IgD-negative memory B cell (primary cell): ENCODE data around the gene KRT80. TPM values are rescaled to one million over a fixed set of nuclear protein-coding genes. Genes with fewer than 3 reads are reported as not detected.

Source experiments
- H3K27ac Mint-ChIP-seq, 3 donors: one replicate each; pipeline ENCODE4 v1.8.0; 2020 to 2022; ENCODE audit warnings: mild to moderate bottlenecking in 3 of 3, mixed read lengths in 3 of 3, moderate library complexity in 1 of 3
- H3K27me3 Mint-ChIP-seq: one replicate; pipeline ENCODE4 v1.8.0; 2021; ENCODE audit warnings: mixed read lengths
- H3K36me3 Mint-ChIP-seq: one replicate; pipeline ENCODE4 v1.8.0; 2020; ENCODE audit warnings: mild to moderate bottlenecking, mixed read lengths
- H3K4me1 Mint-ChIP-seq, 3 donors: one replicate each; pipeline ENCODE4 v1.8.0; 2020 to 2022; ENCODE audit warnings: mixed read lengths in 3 of 3, mild to moderate bottlenecking in 1 of 3
- H3K4me3 Mint-ChIP-seq, 4 donors: one replicate each; pipeline ENCODE4 v1.8.0; 2020 to 2022; ENCODE audit warnings: mild to moderate bottlenecking in 4 of 4, mixed read lengths in 4 of 4, moderate library complexity in 3 of 4
- H3K9me3 Mint-ChIP-seq, 3 donors: one replicate each; pipeline ENCODE4 v1.8.0; 2020 to 2021; ENCODE audit warnings: mixed read lengths in 3 of 3, mild to moderate bottlenecking in 1 of 3
- polyA plus RNA-seq: library from polyadenylated mRNA; unstranded; fragments of 300-500 nt; fragmentation: Illumina TruSeq; gene quantifications from one replicate; pipeline ENCODE4 v1.2.3, GENCODE V29; 2021

The KRT80 gene
- polyA plus RNA-seq, 1 donor from 2014 or later = not detected

DNA sequence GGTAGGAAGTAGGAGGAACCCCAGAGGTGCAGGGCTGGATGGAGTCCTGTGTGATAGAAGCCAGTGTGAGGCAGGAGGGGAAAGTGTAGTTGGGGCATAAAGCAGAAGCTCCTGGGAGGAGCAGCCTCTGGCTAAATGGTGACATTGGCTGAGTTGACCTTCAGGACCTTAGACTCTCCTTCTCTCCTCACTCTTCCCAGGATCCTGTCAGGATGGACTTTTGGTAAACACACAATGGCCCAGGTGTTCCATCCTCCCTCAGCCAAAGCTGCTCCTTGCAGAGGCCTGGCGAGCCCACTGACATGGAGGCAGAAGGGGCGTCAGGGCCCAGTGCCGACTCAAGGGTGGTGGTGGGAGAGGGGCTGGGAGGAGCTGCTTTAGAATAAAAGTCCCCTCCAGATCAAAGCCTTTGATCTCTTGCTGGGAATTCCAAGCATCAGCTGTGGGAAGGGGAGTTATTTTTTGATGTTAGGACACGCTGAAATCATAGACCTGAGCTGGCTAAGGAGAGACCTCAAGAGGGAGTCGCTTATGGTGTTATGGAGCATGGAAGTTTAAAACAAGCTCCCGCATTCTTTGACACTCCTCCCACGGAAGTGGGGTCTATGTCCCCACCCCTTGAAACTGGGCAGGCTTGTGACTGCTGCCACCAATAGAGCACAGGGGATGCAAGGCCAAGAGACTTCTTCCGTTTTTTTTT lies 68.2 kb downstream of the KRT80 start:
- Mint-ChIP-seq H3K27me3 (peaks cover 17% of the 10 kb centered on the region), H3K4me1 (peaks cover 9 to 17% (median 10%) of the 10 kb centered on the region in 3 donors), H3K36me3 (no peaks in the 10 kb centered on the region), H3K4me3 (peak overlapping the region in 1 of 4 donors; percentile 22), H3K27ac (peak overlapping the region in 1 of 3 donors; percentile 57), H3K9me3 (no peaks in the 10 kb centered on the region)

DNA sequence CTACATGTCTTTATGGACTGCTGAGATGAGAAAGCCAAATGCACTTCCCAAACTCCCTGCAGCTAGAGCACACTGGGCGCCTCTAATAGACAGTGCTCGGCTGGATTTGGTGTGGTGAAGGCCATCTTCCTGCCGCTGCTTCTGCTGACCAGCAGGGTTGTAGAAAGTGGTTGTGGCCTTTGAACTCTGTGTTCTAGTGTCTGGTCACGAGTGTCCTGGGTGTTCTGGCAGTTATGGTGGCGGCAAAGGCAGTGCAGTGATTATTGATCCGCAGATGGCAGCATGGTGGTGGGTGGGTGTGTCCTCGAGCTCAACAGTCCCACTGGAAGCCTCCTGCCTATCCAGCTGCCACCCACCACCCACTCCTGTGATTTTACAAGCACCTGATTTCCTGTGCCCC lies 68.9 kb downstream of the KRT80 start:
- no peak overlapping the region for H3K4me3 Mint-ChIP-seq
- peaks cover 14% of the 10 kb centered on the region for H3K27me3 Mint-ChIP-seq
- no peaks in the 10 kb centered on the region for H3K9me3 Mint-ChIP-seq
- no peak overlapping the region for H3K27ac Mint-ChIP-seq
- H3K4me1 Mint-ChIP-seq = peaks cover 14 to 25% (median 17%) of the 10 kb centered on the region in 3 donors
- no peaks in the 10 kb centered on the region for H3K36me3 Mint-ChIP-seq

DNA sequence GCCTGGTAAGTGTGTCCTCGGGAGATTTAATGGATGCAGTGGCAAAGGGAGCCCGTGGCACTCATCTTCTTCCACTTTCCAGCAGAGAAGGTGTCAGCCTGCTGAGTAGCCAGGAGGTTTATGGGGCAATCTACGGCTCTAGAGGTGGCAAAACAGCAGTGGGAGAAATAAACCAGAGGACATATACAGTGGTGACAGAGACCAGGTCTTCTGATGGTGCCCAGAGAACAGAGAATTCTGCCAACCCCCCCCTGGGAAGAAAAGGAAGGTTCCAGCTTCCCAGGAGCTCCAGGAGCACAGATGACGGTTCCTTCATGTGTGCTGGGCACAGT lies 69.3 kb downstream of the KRT80 start:
- H3K4me3 Mint-ChIP-seq = no peak overlapping the region
- H3K4me1 Mint-ChIP-seq = peaks cover 14 to 29% (median 21%) of the 10 kb centered on the region in 3 donors
- H3K9me3 Mint-ChIP-seq = no peaks in the 10 kb centered on the region
- H3K27ac Mint-ChIP-seq = peak overlapping the region in 1 of 3 donors; percentile 74
- H3K27me3 Mint-ChIP-seq = peaks cover 14% of the 10 kb centered on the region
- no peaks in the 10 kb centered on the region for H3K36me3 Mint-ChIP-seq

DNA sequence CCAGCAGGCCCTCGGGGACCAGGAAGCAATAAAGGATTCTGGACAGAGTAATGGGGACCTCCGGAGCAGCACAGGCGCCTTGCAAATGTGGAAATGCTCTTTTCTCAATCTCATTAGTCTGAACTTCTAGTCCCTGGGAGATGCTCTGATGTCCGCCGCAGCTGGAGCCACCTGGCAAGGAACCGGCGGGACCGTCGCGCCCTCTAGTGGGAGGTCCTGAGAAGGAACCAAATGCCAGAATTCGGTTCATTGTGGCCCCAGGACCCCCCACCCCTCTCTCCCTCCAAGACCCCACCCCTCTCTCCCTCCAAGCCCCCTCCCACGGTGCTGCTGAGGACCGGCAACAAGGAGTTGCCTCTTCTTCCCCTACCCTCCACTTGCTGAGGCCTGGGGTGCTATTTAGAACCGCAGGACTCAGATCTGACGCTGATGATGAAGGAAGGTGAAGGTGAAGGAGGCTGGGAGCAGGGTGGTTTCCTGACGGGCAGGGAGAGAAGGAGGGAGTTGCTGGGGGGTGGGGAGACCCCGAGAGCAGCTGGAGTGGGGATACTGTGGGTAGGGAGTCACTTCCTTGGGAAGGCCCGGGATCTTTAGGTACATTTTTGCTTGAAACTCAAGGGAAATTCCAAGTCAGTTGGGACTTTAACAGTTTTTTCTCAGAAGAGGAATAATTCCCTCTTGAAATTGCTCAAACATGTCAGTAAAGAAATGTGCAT lies 69.8 kb downstream of the KRT80 start:
- peak overlapping the region in 2 of 4 donors; percentile 7 to 57 for H3K4me3 Mint-ChIP-seq
- peaks cover 13% of the 10 kb centered on the region for H3K27me3 Mint-ChIP-seq
- no peaks in the 10 kb centered on the region for H3K9me3 Mint-ChIP-seq
- peak overlapping the region; percentile 47 to 79 (median 74) for H3K27ac Mint-ChIP-seq
- peaks cover 14 to 30% (median 24%) of the 10 kb centered on the region in 3 donors for H3K4me1 Mint-ChIP-seq
- no peaks in the 10 kb centered on the region for H3K36me3 Mint-ChIP-seq

DNA sequence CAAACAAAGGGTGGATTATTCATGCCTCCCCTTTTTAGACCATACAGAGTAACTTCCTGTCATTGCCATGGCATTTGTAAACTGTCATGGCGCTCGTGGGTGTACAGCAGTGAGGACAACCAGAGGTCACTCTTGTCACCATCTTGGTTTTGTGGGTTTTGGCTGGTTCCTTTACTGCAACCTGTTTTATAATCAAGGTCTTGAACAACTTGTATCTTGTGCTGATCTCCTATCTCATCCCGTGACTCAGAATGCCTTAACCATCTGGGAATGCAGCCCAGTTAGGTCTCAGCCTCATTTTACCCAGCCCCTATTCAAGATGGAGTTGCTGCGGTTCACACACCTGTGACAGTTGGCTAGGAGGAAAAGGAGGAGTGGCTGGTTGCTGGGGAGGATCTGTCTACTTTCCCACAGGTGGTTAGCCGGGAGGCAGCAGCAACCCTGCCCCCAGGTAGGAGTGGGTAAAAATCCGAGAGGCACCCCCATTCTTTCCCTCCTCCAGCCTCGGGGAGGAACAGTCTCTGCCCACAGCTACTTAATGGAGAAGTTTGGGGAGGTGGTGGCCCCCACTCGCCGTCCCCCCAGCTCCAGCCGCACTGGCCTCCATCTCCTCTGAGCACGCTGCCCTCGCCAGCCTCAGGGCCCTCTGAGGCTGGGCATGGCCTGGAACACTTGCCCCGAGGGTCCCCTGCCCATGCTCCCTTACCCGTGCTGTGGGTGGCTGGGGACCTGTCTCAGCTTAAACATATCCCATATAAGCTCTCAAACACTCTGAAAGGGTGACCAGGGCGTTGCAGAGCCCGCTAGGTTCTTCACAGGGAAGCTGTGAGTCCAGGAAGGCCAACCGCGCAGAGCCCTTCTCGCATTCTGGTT lies 70.6 kb downstream of the KRT80 start:
- peaks cover 9% of the 10 kb centered on the region for H3K27me3 Mint-ChIP-seq
- H3K4me3 Mint-ChIP-seq = peak overlapping the region in 2 of 4 donors; percentile 7 to 57
- H3K4me1 Mint-ChIP-seq = peaks cover 20 to 37% (median 30%) of the 10 kb centered on the region in 3 donors
- H3K36me3 Mint-ChIP-seq = no peaks in the 10 kb centered on the region
- peak overlapping the region; percentile 47 to 87 (median 79) for H3K27ac Mint-ChIP-seq
- H3K9me3 Mint-ChIP-seq = no peaks in the 10 kb centered on the region

DNA sequence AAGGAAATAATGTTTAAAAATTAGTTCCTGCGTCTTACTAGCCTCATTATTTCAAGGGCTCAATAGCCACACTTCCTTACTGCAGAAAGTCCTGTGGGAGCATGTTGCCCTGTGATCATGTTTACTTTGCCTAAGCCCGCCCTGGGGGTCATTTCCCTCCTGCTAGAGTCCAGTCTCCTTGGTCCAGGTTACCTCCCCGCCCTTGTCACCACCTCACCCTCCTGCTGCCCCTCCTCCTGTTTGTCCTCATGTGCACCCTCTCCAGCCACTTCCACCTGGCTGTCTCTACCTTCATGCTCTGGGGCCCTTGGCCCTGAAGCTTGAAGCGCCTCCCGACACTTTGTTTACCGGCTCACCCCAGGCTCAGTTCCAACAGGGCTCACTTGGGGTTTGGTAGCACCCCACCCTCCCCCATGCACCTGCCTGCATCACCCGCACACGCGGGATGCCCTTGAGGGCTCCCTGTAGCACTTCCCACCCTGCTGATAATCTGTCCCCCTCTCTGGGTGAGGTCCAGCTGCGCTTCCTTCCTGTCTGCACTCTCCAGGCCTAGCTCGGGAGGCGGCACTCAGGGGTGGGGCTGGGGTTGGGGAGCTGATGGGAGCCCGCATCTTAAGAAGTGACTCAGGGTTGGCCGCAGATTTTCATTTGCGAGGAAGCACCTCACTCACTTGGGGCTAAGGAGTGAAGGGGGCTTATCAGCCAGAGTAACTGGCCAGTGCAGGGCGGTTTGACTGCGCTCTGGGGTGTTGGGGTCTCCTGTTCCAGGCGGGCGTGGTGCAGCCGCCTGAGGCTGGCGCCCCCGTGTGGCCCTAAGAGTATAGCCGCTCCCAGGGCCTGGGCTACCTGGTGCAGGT lies 72.2 kb downstream of the KRT80 start:
- Mint-ChIP-seq H3K4me1 (peaks cover 20 to 37% (median 30%) of the 10 kb centered on the region in 3 donors), H3K9me3 (no peaks in the 10 kb centered on the region), H3K36me3 (no peaks in the 10 kb centered on the region), H3K27me3 (peaks cover 4% of the 10 kb centered on the region), H3K27ac (peak overlapping the region; percentile 68 to 87 (median 87)), H3K4me3 (peak overlapping the region in 3 of 4 donors; percentile 55 to 73 (median 67))

Other genes with a start within 250 kb of the KRT80 start
- gene ACVR1B, start 240.3 kb downstream of the KRT80 start, polyA plus RNA-seq = 0.90 TPM
- gene TAMALIN, start 185.1 kb downstream of the KRT80 start, polyA plus RNA-seq = 6.4 TPM
- gene NR4A1, start 140.6 kb downstream of the KRT80 start, polyA plus RNA-seq = 9.3 TPM
- gene ATG101, start 122.0 kb downstream of the KRT80 start, polyA plus RNA-seq = 25.4 TPM
- not detected for gene SMIM41, start 112.3 kb downstream of the KRT80 start, polyA plus RNA-seq
- gene KRT7, start 41.2 kb upstream of the KRT80 start, polyA plus RNA-seq = not detected
- gene KRT86, start 82.6 kb upstream of the KRT80 start, polyA plus RNA-seq = not detected
- not detected for gene KRT81, start 99.5 kb upstream of the KRT80 start, polyA plus RNA-seq
- gene KRT83, start 129.4 kb upstream of the KRT80 start, polyA plus RNA-seq = not detected
- gene KRT85, start 175.5 kb upstream of the KRT80 start, polyA plus RNA-seq = not detected
- gene KRT84, start 193.6 kb upstream of the KRT80 start, polyA plus RNA-seq = not detected
- gene KRT82, start 214.3 kb upstream of the KRT80 start, polyA plus RNA-seq = not detected
- not detected for gene KRT75, start 242.4 kb upstream of the KRT80 start, polyA plus RNA-seq